ENCODE data around the gene TAS2R40. TPM values are rescaled to one million over a fixed set of nuclear protein-coding genes. Genes with fewer than 3 reads are reported as not detected.

TAS2R40 gene
- total and polyA plus RNA-seq, 12 donors: not detected

- H3K4me3 ChIP-seq: no peak overlapping the region
- H3K27ac ChIP-seq: no peak overlapping the region
- TF ChIP-seq, protein P1, sequence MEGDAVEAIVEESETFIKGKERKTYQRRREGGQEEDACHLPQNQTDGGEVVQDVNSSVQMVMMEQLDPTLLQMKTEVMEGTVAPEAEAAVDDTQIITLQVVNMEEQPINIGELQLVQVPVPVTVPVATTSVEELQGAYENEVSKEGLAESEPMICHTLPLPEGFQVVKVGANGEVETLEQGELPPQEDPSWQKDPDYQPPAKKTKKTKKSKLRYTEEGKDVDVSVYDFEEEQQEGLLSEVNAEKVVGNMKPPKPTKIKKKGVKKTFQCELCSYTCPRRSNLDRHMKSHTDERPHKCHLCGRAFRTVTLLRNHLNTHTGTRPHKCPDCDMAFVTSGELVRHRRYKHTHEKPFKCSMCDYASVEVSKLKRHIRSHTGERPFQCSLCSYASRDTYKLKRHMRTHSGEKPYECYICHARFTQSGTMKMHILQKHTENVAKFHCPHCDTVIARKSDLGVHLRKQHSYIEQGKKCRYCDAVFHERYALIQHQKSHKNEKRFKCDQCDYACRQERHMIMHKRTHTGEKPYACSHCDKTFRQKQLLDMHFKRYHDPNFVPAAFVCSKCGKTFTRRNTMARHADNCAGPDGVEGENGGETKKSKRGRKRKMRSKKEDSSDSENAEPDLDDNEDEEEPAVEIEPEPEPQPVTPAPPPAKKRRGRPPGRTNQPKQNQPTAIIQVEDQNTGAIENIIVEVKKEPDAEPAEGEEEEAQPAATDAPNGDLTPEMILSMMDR (IDR thresholded peaks at IDR 0.05): no peak
- no peaks in the 10 kb centered on the region for H3K27me3 ChIP-seq
- no peaks in the 10 kb centered on the region for H3K4me1 ChIP-seq
- H3K36me3 ChIP-seq: no peaks in the 10 kb centered on the region
- ATAC-seq: no peak
- intact Hi-C loops (cut with DNase I): no loop called here
- WGBS, 2 donors: 85 to 87% methylated on average over 2 of the region's 2 CpGs
- H3K9me3 ChIP-seq: peaks cover 0 to 45% (median 24%) of the 10 kb centered on the region in 11 donors
- no peak for DNase-seq
Observed at GRCh38 chr7:143181349-143181748, 40.5 kb upstream of the TAS2R40 start.

- no peak within 1 kb of the TSS for H3K4me3 ChIP-seq
- no peak for ATAC-seq
- no peaks in the 10 kb centered on the region for H3K36me3 ChIP-seq
- intact Hi-C loops (cut with DNase I): no loop called here
- no peak within 1 kb of the TSS for H3K27ac ChIP-seq
- DNase-seq: no peak
- 80 to 82% methylated on average over 3 of the region's 3 CpGs for WGBS, 2 donors
- no peaks in the 10 kb centered on the region for H3K27me3 ChIP-seq
- peaks cover 0 to 29% (median 11%) of the 10 kb centered on the region in 11 donors for H3K9me3 ChIP-seq
- TF ChIP-seq, protein P1 (IDR thresholded peaks at IDR 0.05): no peak
- H3K4me1 ChIP-seq: no peaks in the 10 kb centered on the region
Observed at GRCh38 chr7:143183024-143183423, 38.8 kb upstream of the TAS2R40 start, which contains the start of gene TAS2R39. TSS of gene TAS2R39 (plus strand) at chr7:143183419. CDS start at chr7:143183419, 0 bp downstream.

GRCh38 chr7:143185551-143185950 lies 36.3 kb upstream of the TAS2R40 start:
- WGBS, 2 donors: 65 to 71% methylated on average over 1 of the region's 1 CpG
- no peak overlapping the region for H3K27ac ChIP-seq
- ATAC-seq: no peak

GRCh38 chr7:143188994-143189393 lies 32.8 kb upstream of the TAS2R40 start:
- Histone ChIP-seq H3K9me3 (peaks cover 0 to 2% (median 0%) of the 10 kb centered on the region in 11 donors), H3K27me3 (no peaks in the 10 kb centered on the region), H3K4me1 (no peaks in the 10 kb centered on the region), H3K4me3 (no peak overlapping the region), H3K27ac (no peak overlapping the region), H3K36me3 (no peaks in the 10 kb centered on the region)
- TF ChIP-seq, protein P1 (IDR thresholded peaks at IDR 0.05): no peak
- intact Hi-C loops (cut with DNase I): no loop called here
- no peak for ATAC-seq
- 73 to 76% methylated on average over 6 of the region's 6 CpGs for WGBS, 2 donors
- DNase-seq: no peak

More at GRCh38 chr7:143185551-143185950, 36.3 kb upstream of the TAS2R40 start:
- no peaks in the 10 kb centered on the region for H3K36me3 ChIP-seq
- peaks cover 0 to 5% (median 0%) of the 10 kb centered on the region in 11 donors for H3K9me3 ChIP-seq
- intact Hi-C loops (cut with DNase I): no loop called here
- TF ChIP-seq, protein P1 (IDR thresholded peaks at IDR 0.05): no peak
- H3K27me3 ChIP-seq: no peaks in the 10 kb centered on the region
- no peak overlapping the region for H3K4me3 ChIP-seq
- DNase-seq: no peak
- H3K4me1 ChIP-seq: no peaks in the 10 kb centered on the region

Measured in heart right ventricle (tissue), 16 donors.